Caco-2 (cell line): ENCODE results near the gene UNC13C. TPM values are rescaled to one million over a fixed set of nuclear protein-coding genes. Genes with fewer than 3 reads are reported as not detected.

Experiments used
- BruUV-seq: library from RNA; stranded (reverse); fragments of 400-500 nt; replicated peaks from 2 replicates; lab custom pipeline; 2021; lab: Mats Ljungman, UMichigan
- CTCF ChIA-PET: fragments of 300-600 bp; sonication (Branson Sonifier 250); formaldehyde crosslinking; loops from one replicate; lab custom pipeline; 2022; ENCODE audit warnings: antibody characterized with exemption; lab: Charles Lee
- POLR2A ChIA-PET: fragments of 300-600 bp; sonication (Branson Sonifier 250); formaldehyde crosslinking; loops from one replicate; lab custom pipeline; 2022; ENCODE audit warnings: antibody characterized with exemption; lab: Charles Lee
- DNase-seq, 2 experiments: peaks; one replicate each; pipeline versions ENCODE4 v3.0.0 to v3.0.0-alpha.2; 2020 to 2022
- H3K27me3 ChIP-seq: replicated peaks from 2 replicates; pipeline ENCODE4 v1.6.0; 2011; ENCODE audit warnings: low read length; ENCODE audit not compliant: control insufficient read depth, insufficient read depth
- H3K36me3 ChIP-seq: 2 replicates; pipeline ENCODE4 v1.5.1; 2011; ENCODE audit warnings: low read length; ENCODE audit not compliant: control insufficient read depth, insufficient read depth
- H3K4me1 ChIP-seq: fragments of 250-450 bp; sonication (Bioruptor Pico); 2 replicates; pipeline ENCODE4 v1.5.1; 2020; ENCODE audit warnings: mild to moderate bottlenecking
- H3K4me3 ChIP-seq: 2 replicates; pipeline ENCODE4 v1.5.1; 2011; ENCODE audit warnings: low read depth, mild to moderate bottlenecking, control low read depth, low read length
- H3K9me3 ChIP-seq: fragments of 250-450 bp; sonication (Bioruptor Pico); 2 replicates; pipeline ENCODE4 v1.5.1; 2020; ENCODE audit warnings: mild to moderate bottlenecking, moderate library complexity
- H3K27ac Mint-ChIP-seq: one replicate; pipeline ENCODE4 v1.8.0; 2022; ENCODE audit warnings: mixed read lengths; ENCODE audit not compliant: unreplicated experiment
- H3K27me3 Mint-ChIP-seq: one replicate; pipeline ENCODE4 v1.8.0; 2022; ENCODE audit warnings: mixed read lengths; ENCODE audit not compliant: insufficient read depth, unreplicated experiment
- H3K36me3 Mint-ChIP-seq: one replicate; pipeline ENCODE4 v1.8.0; 2022; ENCODE audit warnings: mild to moderate bottlenecking, mixed read lengths; ENCODE audit not compliant: insufficient read depth, unreplicated experiment
- H3K4me1 Mint-ChIP-seq: one replicate; pipeline ENCODE4 v1.8.0; 2022; ENCODE audit warnings: low read depth, mixed read lengths; ENCODE audit not compliant: unreplicated experiment
- H3K4me3 Mint-ChIP-seq: one replicate; pipeline ENCODE4 v1.8.0; 2022; ENCODE audit warnings: mild to moderate bottlenecking, moderate library complexity, mixed read lengths; ENCODE audit not compliant: unreplicated experiment
- H3K9me3 Mint-ChIP-seq: one replicate; pipeline ENCODE4 v1.8.0; 2022; ENCODE audit warnings: mixed read lengths; ENCODE audit not compliant: unreplicated experiment
- CTCF ChIP-seq, 2 experiments: fragments of 200-600 bp in 1 of 2; IDR thresholded peaks; 1 replicate in 1 of 2; 2 replicates in 1 of 2; pipeline versions ENCODE4 v1.5.1 to v1.8.0; 2011 to 2022; ENCODE audit warnings: antibody characterized with exemption in 1 of 2, control low read depth in 1 of 2, inconsistent platforms in 1 of 2, low read depth in 1 of 2, low read length in 1 of 2, mild to moderate bottlenecking in 1 of 2, moderate library complexity in 1 of 2; ENCODE audit not compliant: insufficient read depth in 1 of 2, severe bottlenecking in 1 of 2, unreplicated experiment in 1 of 2
- intact Hi-C: fragments of 100-400 bp; cut with micrococcal nuclease; formaldehyde crosslinking; loops from one replicate; pipeline ENCODE4 v1.10.0; 2022; ENCODE audit not compliant: unreplicated experiment
- total RNA-seq: library from RNA; stranded (reverse); gene quantifications from 2 replicates; pipeline ENCODE4 v1.2.3, GENCODE V29; 2022

Gene UNC13C
- total RNA-seq, 1 experiment from 2014 or later = 2.9 TPM

- DNase-seq = no peak
- Mint-ChIP-seq H3K27ac (no peak overlapping the region), H3K9me3 (peaks cover 11% of the 10 kb centered on the region), H3K36me3 (no peaks in the 10 kb centered on the region), H3K4me1 (no peaks in the 10 kb centered on the region), H3K4me3 (no peak overlapping the region), H3K27me3 (no peaks in the 10 kb centered on the region)
- Histone ChIP-seq H3K9me3 (no peaks in the 10 kb centered on the region), H3K36me3 (no peaks in the 10 kb centered on the region), H3K27me3 (no peaks in the 10 kb centered on the region), H3K4me3 (no peak overlapping the region), H3K4me1 (no peaks in the 10 kb centered on the region)
- POLR2A ChIA-PET = no interaction called here
- no peak for TF ChIP-seq CTCF (IDR thresholded peaks at IDR 0.05; ENCODE audit: insufficient read depth in 1 of 2, low read depth in 1 of 2, low read length in 1 of 2, severe bottlenecking in 1 of 2, unreplicated experiment in 1 of 2)
- BruUV-seq = no TSS peak
- CTCF ChIA-PET = no interaction called here
- intact Hi-C loops = no loop called here
These were observed 386.7 kb downstream of the UNC13C start for GRCh38 chr15:54364961-54365360.

GRCh38 chr15:54373332-54373731, 395.1 kb downstream of the UNC13C start:
- Mint-ChIP-seq H3K4me3 (no peak overlapping the region), H3K36me3 (no peaks in the 10 kb centered on the region), H3K9me3 (no peaks in the 10 kb centered on the region), H3K4me1 (no peaks in the 10 kb centered on the region), H3K27ac (no peak overlapping the region), H3K27me3 (no peaks in the 10 kb centered on the region)
- ChIA-PET POLR2A (no interaction called here), CTCF (no interaction called here)
- no TSS peak for BruUV-seq
- Histone ChIP-seq H3K27me3 (no peaks in the 10 kb centered on the region), H3K36me3 (no peaks in the 10 kb centered on the region), H3K4me3 (no peak overlapping the region), H3K4me1 (no peaks in the 10 kb centered on the region), H3K9me3 (no peaks in the 10 kb centered on the region)
- no peak for DNase-seq
- intact Hi-C loops = no loop called here
- no peak for TF ChIP-seq CTCF (IDR thresholded peaks at IDR 0.05; ENCODE audit: insufficient read depth in 1 of 2, low read depth in 1 of 2, low read length in 1 of 2, severe bottlenecking in 1 of 2, unreplicated experiment in 1 of 2)

- H3K36me3 Mint-ChIP-seq = no peaks in the 10 kb centered on the region
- ChIA-PET POLR2A (no interaction called here), CTCF (no interaction called here)
- no peaks in the 10 kb centered on the region for H3K4me1 ChIP-seq
- H3K27ac Mint-ChIP-seq = no peak overlapping the region
- no peaks in the 10 kb centered on the region for H3K9me3 ChIP-seq
- H3K4me3 Mint-ChIP-seq = no peak overlapping the region
- H3K36me3 ChIP-seq = no peaks in the 10 kb centered on the region
- DNase-seq = no peak
- no peaks in the 10 kb centered on the region for H3K27me3 ChIP-seq
- no TSS peak for BruUV-seq
- H3K27me3 Mint-ChIP-seq = no peaks in the 10 kb centered on the region
- no peak overlapping the region for H3K4me3 ChIP-seq
- intact Hi-C loops = no loop called here
- TF ChIP-seq CTCF (IDR thresholded peaks at IDR 0.05; ENCODE audit: insufficient read depth in 1 of 2, low read depth in 1 of 2, low read length in 1 of 2, severe bottlenecking in 1 of 2, unreplicated experiment in 1 of 2) = no peak
- no peaks in the 10 kb centered on the region for H3K4me1 Mint-ChIP-seq
- no peaks in the 10 kb centered on the region for H3K9me3 Mint-ChIP-seq
These were observed 396.1 kb downstream of the UNC13C start for GRCh38 chr15:54374184-54374952.
